H1 (cell line): ENCODE data around the gene OR4E2.

Source experiments
- CBX5 ChIP-seq: fragments of 300-800, 300-1000 bp; sonication (generic); IDR thresholded peaks from 2 replicates; pipeline ENCODE4 v1.7.1; 2016; ENCODE audit warnings: antibody characterized with exemption, low read length, low read depth
- GABPA ChIP-seq: IDR thresholded peaks from 2 replicates; pipeline ENCODE4 v1.6.1; 2011; ENCODE audit warnings: mild to moderate bottlenecking, low read length, moderate library complexity, borderline replicate concordance; ENCODE audit not compliant: insufficient read depth
- KDM1A ChIP-seq: fragments of 200-600, 300-600 bp; sonication (generic); IDR thresholded peaks from 2 replicates; pipeline ENCODE4 v1.7.1; 2016; ENCODE audit warnings: mild to moderate bottlenecking, low read length, borderline replicate concordance
- POLR2AphosphoS5 ChIP-seq: IDR thresholded peaks from 2 replicates; pipeline ENCODE4 v1.6.1; 2011; ENCODE audit warnings: low read depth, low read length
- SRF ChIP-seq: IDR thresholded peaks from 2 replicates; pipeline ENCODE4 v1.6.1; 2011; ENCODE audit warnings: mild to moderate bottlenecking, low read depth, low read length, moderate library complexity
- USF2 ChIP-seq: IDR thresholded peaks from 2 replicates; pipeline ENCODE4 v1.6.1; 2011; ENCODE audit warnings: low read length, improper control_type of control experiment
- YY1 ChIP-seq: IDR thresholded peaks from 2 replicates; pipeline ENCODE4 v1.6.1; 2011; ENCODE audit warnings: low read depth, mild to moderate bottlenecking, low read length
- TF ChIP-seq, protein P1 (sequence below), 3 experiments: IDR thresholded peaks; 1 replicate in 2 of 3; 2 replicates in 1 of 3; pipeline versions ENCODE4 v1.5.1 to v1.6.1; 2011; ENCODE audit warnings: low read length in 3 of 3, mild to moderate bottlenecking in 3 of 3, inconsistent platforms in 2 of 3, low read depth in 1 of 3, moderate library complexity in 1 of 3; ENCODE audit not compliant: insufficient read depth in 1 of 3; ENCODE audit errors: control extremely low read depth in 1 of 3

GRCh38 chr14:21652209-21652808 lies 1.3 kb upstream of the OR4E2 start:
- no peak for TF ChIP-seq USF2
- TF ChIP-seq GABPA = no peak
- TF ChIP-seq SRF = no peak
- no peak for TF ChIP-seq CBX5
- no peak for TF ChIP-seq YY1
- TF ChIP-seq KDM1A = no peak
- TF ChIP-seq, protein P1, sequence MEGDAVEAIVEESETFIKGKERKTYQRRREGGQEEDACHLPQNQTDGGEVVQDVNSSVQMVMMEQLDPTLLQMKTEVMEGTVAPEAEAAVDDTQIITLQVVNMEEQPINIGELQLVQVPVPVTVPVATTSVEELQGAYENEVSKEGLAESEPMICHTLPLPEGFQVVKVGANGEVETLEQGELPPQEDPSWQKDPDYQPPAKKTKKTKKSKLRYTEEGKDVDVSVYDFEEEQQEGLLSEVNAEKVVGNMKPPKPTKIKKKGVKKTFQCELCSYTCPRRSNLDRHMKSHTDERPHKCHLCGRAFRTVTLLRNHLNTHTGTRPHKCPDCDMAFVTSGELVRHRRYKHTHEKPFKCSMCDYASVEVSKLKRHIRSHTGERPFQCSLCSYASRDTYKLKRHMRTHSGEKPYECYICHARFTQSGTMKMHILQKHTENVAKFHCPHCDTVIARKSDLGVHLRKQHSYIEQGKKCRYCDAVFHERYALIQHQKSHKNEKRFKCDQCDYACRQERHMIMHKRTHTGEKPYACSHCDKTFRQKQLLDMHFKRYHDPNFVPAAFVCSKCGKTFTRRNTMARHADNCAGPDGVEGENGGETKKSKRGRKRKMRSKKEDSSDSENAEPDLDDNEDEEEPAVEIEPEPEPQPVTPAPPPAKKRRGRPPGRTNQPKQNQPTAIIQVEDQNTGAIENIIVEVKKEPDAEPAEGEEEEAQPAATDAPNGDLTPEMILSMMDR (IDR thresholded peaks at IDR 0.05; ENCODE audit: control extremely low read depth in 1 of 3, insufficient read depth in 1 of 3, low read depth in 1 of 3, low read length in 3 of 3) = no peak
- no peak for TF ChIP-seq POLR2AphosphoS5
